GM21576 (cell line): Measurements from ENCODE around the gene PHACTR2.

Source experiments
- ATAC-seq: cut with Tn5 transposase; IDR thresholded peaks from one replicate; pipeline ENCODE4 v1.9.1; 2021; ENCODE audit warnings: mild to moderate bottlenecking, moderate library complexity; ENCODE audit not compliant: unreplicated experiment

PHACTR2 gene

GRCh38 chr6:143739341-143739851 lies 61.6 kb downstream of the PHACTR2 start:
- ATAC-seq, result no peak

GRCh38 chr6:143740213-143740612 lies 62.4 kb downstream of the PHACTR2 start:
- no peak for ATAC-seq

DNA sequence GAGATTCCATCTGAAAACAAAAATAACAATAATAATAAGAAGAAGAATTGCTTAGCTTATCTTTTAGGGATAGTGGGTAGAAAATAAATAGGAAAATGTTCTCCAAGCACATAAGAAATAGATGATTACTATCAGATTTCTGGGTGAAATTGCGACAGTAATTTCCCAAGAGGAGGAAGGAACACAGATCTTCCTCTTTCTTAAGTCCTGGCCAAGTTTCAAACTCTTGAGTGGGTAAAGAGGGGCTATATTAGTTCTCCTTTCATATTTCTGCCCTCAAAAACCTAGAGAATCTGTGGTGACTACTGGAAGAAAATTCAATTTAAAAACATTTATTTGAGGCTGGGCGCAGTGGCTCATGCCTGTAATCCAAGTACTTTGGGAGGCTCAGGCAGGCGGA lies 63.7 kb downstream of the PHACTR2 start:
- no peak for ATAC-seq

DNA sequence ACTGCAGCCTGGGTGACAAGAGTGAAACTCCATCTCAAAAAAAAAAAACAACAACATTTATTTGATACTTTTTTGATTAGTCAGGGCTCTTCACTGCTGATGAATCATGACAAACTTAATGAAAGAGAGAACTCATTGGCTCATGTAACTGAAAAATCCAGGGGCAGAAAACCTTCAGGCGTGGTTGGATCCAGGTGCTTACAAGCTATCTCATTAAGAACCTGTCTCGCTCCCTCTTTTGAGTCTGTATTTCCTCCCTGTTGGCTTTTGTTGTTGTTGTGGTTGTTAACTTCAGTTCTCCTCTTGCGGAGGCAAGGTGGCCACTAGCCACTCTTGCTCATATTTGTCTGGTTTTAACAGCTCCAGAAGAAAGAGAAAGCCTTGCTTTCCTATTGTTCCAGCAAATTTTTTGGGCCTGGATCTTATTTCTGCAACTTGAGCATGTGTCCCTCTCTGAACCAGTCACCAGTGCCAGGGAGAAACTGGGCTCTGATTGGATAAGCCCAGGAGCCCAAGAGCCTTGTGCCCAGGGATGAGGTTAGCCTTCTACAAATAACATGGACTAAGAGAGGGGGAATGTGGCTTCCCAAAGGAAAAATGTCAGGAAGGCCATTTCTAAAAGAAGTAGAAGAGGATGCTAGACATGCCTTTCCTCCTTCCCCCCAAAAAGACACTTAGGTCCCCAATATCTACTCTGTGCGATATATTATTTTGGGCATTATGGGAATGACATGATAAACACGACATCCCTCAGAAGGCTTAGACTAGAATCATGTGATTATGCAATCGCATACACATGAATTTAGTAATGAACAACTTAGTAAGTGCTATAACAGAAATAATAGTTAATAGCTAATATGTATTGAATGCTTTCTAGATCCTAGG lies 64.5 kb downstream of the PHACTR2 start:
- no peak for ATAC-seq

DNA sequence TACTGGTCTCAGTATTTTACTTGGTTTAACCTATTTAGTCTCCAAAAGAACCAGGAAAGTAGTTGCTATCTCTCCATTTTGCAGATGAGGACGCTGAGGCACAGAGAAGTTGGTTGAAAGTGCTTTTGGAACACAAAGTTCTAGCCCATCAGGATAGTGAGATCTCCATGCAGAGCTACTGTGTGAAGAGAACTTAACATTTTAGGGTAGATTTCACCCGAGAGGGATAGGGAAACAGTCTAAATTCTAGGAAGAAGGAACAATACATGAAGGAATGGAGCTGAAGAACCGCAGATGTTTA lies 65.1 kb downstream of the PHACTR2 start:
- no peak for ATAC-seq

- ATAC-seq, result no peak
Observed at GRCh38 chr6:143743301-143744166, 65.8 kb downstream of the PHACTR2 start.

DNA sequence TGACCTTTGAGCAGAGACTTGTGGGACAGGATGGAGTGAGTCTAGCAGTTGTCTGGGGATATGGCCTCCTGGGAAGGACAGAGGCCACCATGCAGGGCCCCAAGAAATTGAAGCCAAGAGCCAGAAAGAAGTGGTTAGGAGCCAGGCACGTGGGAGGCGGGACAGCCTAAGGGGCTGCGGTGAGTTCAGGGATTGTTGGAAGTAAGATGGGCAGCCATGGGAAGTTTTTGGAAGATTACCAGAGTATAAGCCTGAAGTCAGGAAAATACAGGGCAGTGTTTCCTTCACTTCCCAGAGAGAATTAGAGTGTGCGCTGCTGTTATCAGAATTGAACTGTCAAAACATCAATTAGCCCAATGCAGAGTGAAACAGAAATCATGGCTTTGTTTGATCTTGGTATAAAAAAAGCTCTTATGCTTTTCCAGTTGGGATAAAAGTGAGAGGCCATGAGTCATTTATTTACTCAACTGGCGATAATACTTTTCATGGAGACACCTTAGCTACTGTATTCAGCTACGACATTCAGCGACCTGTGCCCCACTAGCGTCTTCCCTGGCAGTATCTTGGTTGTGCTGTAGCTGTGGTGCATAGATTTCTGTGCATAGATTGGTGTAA lies 66.9 kb downstream of the PHACTR2 start:
- no peak for ATAC-seq

GRCh38 chr6:143745166-143746133 lies 67.7 kb downstream of the PHACTR2 start:
- ATAC-seq, result no peak

- no peak for ATAC-seq
Observed at GRCh38 chr6:143746202-143747119, 68.7 kb downstream of the PHACTR2 start.

- ATAC-seq, result no peak
Observed at GRCh38 chr6:143747347-143747842, 69.6 kb downstream of the PHACTR2 start.

- no peak for ATAC-seq
Observed at GRCh38 chr6:143749891-143750290, 72.1 kb downstream of the PHACTR2 start.

GRCh38 chr6:143750877-143751276 lies 73.1 kb downstream of the PHACTR2 start:
- no peak for ATAC-seq

GRCh38 chr6:143752459-143752858 lies 74.7 kb downstream of the PHACTR2 start:
- no peak for ATAC-seq

DNA sequence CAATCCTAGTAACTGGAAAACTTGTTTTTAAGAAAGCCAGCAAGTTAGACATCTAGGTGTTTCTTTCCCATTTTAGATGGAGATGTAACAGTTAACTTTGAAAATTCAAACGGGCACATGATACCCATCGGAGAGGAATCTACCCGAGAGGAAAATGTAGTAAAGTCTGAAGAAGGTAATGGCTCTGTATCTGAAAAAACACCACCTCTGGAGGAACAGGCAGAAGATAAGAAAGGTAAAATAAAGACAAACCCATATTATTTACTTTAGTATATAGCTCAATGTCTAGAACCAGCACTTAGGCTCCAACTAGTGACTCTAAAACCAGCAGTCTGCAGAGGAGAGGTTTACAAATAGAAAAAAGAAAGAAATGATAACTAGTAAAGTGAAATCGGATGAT lies 75.9 kb downstream of the PHACTR2 start:
- no peak for ATAC-seq

GRCh38 chr6:143754204-143754603 lies 76.4 kb downstream of the PHACTR2 start:
- no peak for ATAC-seq

GRCh38 chr6:143755301-143755744 lies 77.6 kb downstream of the PHACTR2 start:
- ATAC-seq, result no peak

DNA sequence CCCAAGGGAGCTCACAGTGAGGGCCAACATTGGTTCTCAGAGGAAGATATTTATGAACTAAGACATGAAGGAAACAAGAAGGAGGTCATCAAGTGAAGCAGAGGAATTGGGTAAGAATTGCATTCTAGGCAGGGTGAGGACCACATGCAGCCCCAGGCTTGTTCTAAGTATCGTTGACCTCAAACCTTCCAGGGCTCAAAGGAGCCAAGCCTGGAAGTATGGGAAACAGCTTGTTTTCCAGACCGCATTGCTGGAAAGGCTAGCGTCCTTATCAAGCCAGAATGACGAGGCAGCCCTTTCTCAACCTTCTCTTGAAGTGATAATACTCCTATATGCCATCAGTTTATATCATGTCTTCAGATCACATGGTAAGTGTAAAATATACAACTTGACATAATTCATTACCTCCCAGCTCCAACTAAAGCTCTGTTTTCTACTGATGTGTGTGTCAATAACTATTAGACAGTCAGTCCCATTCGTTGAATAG lies 79.6 kb downstream of the PHACTR2 start:
- no peak for ATAC-seq

GRCh38 chr6:143758551-143758950 lies 80.8 kb downstream of the PHACTR2 start:
- ATAC-seq, result no peak

DNA sequence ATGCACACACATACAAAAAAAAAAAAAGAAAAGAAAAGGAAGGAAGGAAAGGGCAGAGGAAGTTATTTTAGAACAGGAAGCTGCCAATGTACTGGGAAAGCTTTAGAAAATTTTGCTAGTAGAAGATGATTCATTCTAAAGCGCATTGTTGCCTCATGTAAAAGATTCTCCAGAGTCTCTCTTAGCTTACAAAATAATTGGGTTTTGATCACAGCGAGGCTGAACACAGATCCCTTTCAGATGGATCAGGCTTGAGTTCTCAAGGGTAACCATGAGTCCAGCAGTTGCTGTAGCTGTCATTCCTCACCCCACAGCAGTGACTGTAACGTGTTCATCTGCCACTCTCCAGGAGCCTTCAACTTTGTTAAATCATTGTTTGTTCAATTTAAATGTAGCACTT lies 81.9 kb downstream of the PHACTR2 start:
- ATAC-seq, result no peak
